Endothelial cell of hepatic sinusoid (primary cell): ENCODE results near the gene E4F1.

Experiments used
- in situ Hi-C: cut with HindIII; loops from 2 replicates; pipeline ENCODE4 v1.10.0; 2017; ENCODE audit warnings: low sequenced_read_pairs

The E4F1 gene, protein sequence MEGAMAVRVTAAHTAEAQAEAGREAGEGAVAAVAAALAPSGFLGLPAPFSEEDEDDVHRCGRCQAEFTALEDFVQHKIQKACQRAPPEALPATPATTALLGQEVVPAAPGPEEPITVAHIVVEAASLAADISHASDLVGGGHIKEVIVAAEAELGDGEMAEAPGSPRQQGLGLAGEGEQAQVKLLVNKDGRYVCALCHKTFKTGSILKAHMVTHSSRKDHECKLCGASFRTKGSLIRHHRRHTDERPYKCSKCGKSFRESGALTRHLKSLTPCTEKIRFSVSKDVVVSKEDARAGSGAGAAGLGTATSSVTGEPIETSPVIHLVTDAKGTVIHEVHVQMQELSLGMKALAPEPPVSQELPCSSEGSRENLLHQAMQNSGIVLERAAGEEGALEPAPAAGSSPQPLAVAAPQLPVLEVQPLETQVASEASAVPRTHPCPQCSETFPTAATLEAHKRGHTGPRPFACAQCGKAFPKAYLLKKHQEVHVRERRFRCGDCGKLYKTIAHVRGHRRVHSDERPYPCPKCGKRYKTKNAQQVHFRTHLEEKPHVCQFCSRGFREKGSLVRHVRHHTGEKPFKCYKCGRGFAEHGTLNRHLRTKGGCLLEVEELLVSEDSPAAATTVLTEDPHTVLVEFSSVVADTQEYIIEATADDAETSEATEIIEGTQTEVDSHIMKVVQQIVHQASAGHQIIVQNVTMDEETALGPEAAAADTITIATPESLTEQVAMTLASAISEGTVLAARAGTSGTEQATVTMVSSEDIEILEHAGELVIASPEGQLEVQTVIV

DNA sequence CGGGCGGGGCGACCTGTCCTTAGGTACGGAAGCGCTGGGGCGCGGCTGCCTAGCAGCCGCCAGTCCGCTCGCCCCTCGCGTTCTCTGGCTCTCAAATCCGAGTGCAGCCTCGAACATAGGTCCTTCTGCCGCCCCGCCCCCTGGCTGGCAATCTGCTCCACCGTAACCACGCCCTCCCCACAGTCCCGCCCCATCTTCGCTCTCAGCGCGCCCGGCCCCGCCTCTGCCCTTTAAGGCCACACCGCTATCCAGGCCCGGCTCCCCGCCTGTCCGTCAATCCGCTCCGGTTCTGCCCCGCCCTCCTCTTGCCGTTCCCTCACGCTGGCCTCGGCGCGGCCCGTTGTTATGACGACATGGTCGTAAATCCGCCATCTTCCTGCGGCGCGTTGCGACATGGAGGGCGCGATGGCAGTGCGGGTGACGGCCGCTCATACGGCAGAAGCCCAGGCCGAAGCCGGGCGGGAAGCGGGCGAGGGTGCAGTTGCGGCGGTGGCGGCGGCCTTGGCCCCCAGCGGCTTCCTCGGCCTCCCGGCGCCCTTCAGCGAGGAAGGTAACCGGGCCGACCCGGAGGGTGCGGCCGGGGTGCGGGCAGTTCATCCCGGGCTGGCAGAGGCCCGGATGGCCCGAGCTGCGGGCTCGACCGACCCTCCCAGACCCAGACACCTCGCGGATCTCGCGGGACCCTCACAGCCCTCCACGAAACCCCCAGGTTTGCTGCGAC is at the start of gene E4F1:
Gene E4F1, plus strand, starts transcription at position 371 of the 721 bp plus-strand sequence. Its CDS starts 23 bp downstream, at position 394.
- in situ Hi-C loops, result no loop called here

DNA sequence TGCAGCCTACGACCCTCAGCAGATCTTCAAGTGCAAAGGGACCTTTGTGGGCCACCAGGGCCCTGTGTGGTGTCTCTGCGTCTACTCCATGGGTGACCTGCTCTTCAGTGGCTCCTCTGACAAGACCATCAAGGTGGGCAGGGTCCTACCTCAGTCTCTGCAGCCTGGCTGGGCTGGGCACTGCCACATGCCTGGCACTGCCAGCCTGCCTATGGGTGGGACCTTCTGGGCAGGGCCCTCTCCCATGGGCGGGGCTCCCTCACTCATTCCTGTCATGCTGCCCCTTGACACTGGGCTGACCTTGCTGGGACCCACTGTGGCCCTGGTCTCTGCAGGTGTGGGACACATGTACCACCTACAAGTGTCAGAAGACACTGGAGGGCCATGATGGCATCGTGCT is 49.5 kb upstream of the E4F1 start:
- in situ Hi-C loops, result loop anchor here (25.0 kb wide), 2 partner anchors 263 to 312 kb away; partner anchors contain the start of genes CCNF and MEIOB

DNA sequence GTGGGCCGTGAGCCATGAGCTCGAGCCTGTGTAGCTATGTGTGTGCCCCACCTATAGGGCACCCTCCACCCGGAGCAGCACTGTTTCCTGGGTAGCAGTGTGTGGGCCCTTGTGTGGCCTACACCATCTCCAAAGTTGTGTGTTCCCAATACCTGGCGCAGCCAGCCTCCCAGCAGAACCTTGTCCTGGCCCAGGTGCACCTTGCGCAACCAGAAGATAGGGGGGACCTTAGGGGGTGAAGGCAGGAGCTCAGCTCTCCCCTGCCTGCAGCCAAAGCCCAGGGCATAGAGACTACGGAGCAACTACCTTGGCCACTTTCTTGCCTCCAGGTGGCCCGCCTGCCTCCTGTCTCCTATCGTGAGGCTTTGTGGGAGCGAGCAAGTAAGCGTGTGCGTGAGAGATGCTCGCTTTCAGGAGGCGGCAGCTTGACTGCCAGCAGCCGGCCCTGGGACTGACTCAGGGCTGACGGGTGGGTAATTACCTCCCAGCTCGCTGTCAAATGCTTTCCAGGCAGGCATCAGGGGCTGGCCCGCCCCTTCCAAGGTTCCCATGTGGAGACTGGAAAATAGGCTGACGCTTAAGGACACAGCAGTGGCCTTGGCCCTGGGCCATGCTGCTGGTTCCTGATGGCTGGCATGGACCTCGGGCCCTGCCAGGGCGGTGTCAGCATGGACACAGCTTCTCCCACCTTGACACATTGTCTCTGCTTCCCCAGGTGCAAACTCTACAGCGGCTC is 48.8 kb upstream of the E4F1 start:
- in situ Hi-C loops, result loop anchor here (25.0 kb wide), 2 partner anchors 263 to 312 kb away; partner anchors contain the start of genes CCNF and MEIOB

DNA sequence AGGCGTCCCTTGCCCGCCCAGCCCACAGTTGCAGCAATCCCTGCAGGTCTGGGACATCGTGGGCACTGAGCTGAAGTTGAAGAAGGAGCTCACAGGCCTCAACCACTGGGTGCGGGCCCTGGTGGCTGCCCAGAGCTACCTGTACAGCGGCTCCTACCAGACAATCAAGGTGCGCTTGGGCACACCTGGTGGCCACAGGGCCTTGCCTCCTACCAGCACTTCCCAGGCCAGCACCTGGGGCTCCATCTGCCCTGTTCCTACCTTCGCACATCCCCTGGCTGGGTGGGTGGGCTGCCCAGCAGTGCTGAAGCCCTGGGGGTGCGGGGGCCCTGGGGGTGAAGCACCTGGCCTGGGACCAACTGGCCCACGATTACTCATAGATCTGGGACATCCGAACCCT is 47.9 kb upstream of the E4F1 start:
- in situ Hi-C loops, result no loop called here

DNA sequence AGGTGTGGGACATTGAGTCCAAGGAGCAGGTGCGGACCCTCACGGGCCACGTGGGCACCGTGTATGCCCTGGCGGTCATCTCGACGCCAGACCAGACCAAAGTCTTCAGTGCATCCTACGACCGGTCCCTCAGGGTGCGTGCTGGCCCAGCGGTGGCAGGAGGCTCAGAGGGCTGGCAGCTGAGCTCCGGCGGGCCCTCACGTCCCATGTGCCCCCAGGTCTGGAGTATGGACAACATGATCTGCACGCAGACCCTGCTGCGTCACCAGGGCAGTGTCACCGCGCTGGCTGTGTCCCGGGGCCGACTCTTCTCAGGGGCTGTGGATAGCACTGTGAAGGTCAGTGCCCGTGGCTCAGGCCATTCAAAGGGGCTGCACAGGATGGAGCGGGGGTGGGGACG is 47.3 kb upstream of the E4F1 start:
- in situ Hi-C loops, result no loop called here

DNA sequence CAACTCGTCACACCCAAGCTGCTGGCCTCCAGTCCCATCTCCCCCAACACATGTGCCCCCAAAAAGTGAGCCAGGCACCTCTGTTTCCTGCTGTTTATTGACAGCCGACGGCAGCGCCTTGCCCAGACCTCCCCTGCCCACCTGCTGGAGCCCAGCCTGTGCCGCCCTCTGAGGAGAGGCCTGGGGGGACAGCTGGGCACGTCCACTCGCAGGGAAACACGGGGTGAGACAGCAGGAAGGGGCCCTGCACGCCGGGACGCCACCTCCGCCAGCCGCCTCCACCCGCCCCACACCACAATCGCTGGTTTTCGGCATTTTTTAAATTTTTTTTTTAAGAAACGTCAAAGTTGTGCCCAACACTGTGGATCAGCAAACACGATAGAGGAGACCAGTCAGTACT is 46.3 kb upstream of the E4F1 start:
- in situ Hi-C loops, result no loop called here

DNA sequence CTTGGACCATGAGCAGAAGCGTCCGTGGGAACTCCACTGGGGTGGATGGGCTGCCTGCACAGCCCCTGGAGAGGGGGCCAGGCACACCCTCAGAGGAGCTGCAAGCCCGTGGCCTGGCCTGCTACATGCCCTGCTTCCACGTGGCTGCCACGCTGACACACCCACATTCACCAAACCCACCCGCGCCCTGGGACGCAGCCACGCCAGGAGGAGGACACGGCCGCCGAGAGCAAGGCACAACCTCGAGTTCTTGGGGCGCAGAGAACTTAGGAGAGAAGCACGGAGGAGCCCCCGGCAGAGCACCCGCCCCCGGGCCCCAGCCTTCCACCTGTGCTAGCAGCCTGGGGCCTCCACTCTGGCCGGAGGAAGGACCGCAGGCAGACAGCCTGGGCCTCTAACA is 45.8 kb upstream of the E4F1 start:
- in situ Hi-C loops, result no loop called here

DNA sequence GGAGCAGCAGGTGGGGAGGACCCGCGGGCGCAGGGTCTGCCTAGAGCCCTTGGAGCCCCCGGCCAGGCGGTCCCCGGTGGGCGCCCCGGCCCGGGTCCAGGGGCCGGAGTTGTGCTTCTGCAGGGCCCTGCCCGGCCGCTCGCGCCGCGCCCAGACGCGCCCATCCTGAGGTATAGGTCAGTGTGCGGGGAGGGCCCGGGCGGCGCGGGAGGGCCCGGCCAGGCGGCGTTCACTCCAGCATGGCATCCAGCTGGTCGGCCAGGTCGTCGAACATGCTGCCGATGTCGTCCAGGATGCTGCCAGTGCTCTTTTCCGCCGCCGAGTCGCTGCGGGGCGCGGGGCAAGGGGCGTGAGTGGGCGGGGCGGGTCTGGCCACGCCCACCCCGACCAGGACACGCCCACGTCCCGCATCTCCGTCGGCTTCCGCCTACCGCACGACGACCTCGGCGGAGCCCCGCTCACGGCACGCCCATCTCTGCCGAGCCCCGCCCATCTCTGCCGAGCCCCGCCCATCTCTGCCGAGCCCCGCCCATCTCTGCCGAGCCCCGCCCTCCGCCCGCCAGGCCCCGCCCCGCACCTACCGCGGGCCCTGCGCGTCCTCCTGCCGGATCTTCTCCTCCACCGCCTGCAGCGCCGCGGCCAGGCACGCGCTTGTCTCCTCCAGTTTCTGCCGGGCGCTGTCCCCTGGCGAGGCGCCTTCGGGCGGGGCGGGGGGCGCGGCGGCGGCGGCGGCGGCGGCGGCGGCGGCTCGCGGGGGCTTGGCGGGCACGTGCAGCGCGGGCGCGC is 44.9 kb upstream of the E4F1 start:
- in situ Hi-C loops, result no loop called here

DNA sequence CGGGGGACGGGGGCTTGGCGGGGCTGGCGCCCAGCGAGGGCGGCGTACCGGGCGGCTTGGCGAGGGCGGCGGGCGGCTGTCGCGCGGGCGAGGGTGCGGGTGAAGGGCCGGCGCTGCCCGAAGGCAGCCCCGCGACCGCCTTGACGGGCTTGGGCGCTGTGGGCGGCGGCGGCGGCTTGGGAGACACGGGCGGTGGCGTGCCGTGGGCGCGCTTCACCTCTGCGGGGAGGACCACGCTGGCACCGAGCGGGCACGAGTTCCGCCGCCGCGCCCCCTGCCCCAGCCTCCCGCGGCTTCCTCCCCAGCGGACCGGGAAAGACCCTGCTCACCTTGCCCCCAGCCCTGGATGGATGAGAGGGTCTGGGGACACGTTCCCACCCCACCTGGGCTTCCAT is 44.3 kb upstream of the E4F1 start:
- in situ Hi-C loops, result no loop called here

DNA sequence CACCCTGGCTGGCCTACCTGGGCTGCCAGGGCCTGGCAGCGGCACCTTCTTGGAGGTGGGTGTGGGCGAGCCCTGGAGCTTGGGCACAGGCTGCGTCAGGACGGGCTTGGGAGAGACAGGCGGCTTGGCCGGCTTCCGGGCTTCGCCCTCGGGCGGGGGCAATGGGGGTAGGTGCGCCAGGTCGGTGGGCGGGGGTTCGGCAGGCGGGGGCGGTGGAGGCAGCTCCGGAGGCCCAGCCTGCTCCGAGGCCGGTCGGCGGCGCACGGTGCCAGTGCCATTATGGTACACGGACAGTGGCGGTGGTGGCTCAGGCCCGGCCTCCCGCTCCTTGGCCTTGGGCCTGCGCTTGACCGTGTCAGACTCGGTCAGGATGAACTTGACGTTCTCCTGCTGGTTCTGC is 43.8 kb upstream of the E4F1 start:
- in situ Hi-C loops, result no loop called here

DNA sequence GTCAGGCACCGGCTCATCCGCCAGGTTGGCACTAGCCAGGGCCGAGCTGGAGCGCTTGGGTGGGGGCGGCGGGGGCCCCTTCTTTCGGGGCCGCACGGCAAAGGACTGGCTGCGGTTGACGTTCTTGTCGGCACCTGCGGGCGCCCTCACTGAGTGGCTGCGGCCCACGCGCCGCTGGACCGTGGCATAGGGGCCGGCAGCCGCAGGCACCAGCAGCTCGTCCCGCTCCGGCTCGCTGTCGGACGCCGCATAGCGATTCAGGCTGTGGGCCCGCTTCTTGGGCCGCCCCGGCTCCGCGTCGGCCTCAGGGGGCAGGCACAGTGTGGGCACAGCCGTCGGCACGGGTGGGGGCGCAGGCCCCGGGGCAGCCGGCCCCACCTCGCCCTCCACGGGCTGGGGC is 42.9 kb upstream of the E4F1 start:
- in situ Hi-C loops, result no loop called here

DNA sequence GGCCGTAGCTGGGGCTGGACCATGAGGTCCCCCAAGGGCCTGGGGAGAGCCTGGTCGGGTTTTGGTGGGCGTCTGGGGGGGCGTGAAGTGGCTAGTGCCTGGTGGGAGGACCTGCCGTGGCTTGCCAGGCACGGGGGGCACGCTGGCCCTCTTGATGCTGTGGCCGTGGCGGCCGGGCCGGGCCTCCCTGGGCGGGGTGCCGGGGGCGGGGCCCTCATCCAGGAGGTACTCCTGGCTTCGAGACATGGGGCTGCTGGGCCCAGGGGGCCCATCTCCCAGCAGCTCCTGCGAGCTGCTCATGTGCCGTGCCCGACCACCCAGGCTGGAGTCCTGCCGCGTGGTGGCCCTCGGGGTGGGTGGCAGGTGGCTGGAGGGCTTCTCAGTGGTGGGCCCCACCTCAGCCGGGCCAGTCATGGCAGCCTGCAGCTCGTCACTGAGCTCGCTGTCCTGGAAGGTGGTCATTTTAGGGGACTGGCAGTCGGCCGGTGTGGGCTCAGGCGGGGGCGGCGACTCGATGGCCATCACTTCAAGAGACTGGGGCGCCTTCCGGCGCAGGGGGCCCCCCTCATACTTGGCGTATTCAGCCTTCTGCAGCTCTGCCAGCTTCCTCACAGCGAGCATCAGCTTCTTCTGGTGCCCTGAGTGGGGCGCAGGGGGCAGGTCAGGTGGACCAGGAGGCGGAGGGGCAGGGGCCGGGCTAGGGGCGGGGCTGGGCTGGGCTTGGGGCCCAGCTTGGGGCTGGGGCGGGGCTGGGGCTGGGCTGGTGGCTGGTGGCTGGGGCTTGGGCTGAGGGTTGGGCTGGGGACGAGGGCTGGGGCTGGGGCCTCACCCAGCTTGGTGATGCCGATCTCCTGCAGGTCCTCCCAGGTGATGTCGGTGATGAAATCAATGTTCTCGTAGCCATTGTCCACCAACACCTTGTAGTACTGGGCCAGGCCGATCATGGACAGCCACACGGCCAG is 42.1 kb upstream of the E4F1 start:
- in situ Hi-C loops, result no loop called here

DNA sequence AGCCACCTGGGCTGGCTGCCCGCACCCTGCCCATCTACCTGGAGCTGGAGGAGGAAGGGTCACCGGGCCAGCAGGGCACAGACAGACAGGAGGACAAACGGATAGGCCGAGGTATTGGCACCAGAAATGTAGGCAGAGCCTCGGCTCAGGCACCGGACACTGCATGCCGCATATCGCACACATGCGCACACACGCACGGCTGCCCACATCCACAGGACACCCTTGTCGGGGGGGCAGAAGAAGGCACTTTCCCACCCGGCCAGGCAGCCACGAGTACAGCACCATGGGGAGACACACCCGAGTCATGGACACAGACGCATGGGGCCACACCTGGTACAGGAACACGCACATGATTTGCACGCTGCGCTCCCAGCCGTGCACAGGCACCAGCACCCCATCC is 41.4 kb upstream of the E4F1 start:
- in situ Hi-C loops, result no loop called here

DNA sequence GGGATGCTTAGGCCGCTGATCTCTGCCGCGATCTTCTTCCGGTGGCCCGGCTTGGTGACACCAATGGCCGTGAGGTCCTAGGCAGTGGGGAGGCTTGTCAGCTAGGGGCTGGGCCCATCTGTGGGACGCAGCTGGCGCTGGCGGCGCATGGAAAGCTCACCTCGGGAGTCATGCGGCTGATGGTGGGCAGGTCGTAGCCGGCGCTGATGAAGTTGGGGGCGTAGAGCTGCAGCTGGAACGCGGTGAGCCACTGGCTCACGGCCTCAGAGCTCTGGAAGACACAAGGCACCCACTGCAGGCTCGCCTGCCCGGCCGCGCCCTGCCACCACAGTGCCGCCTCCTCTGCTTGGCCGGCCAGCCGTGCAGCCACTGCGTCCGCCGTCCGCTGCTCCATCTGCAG is 39.7 kb upstream of the E4F1 start:
- in situ Hi-C loops, result no loop called here

DNA sequence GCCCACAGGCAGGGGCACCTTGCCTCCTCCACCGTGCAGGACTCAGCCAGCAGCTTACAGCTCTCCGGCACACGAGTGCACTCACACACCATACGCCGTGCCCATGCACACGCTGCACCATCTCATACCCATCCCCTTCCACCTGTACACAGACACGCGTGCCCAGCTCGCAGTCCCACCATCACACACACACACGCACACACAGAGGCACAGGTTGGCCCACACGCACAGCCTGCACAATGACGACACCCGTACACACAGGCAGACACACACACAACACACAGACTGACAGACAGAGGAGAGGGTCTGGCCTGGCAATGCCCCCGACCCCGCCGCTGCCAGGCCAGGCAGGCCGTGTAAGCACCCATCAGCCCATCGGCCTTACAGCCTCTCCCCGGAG is 39.0 kb upstream of the E4F1 start:
- in situ Hi-C loops, result no loop called here

DNA sequence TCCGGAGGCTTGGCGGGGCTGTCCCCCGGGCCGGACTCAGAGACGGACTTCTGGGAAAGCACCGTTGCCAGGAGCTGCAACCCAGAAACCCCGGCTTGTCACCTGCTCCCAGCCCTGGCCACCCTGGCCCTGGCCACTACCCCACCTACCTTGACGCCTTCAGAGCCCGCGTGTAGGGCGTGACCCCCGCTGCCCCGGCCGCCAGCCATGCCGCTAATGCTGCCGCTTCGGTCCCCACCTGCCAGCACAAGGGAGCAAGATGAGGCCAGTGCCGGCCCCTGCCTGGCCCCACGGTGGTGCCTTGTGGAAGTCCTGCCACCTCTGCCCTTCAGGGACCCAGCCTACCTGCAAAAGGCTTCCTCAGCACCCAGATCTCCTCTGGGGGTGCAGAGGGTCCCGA is 38.4 kb upstream of the E4F1 start:
- in situ Hi-C loops, result no loop called here

DNA sequence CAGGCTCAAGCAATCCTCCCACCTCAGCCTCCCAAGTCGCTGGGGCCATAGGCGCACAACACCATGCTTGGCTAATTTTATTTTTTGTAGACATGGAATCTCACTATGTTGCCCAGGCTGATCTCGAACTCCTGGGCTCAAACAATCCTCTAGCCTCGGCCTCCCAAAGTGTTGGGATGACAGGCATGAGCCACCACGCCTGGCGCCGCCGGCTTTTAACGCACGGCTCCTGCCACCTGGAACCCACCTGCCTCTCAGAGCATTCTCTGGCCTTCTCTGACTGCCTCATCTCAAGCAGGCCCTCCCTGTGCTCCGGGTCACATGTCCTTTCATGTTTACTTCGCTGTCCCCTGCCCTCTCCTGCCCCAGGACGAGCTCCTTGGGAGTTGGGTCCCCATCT is 37.3 kb upstream of the E4F1 start:
- in situ Hi-C loops, result no loop called here

DNA sequence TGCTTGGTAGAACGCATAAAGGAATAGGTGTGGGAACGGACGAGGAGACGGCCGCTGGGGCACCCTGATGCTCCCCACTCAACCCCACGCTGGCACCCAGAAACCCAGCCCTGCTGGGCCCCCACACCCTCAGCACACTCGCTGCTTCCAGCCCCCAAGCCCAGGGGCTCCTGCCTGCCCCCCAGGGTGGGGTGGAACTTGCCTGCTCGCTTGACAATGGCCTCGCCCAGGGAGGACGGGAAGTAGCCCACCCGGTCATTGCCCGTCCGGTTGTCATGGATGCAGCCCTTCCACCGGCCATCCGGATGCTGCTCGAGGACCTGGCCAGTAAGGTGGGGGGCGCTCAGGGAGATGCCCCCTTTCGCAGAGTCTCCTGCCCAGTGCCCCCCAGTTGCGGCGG is 36.9 kb upstream of the E4F1 start:
- in situ Hi-C loops, result no loop called here

DNA sequence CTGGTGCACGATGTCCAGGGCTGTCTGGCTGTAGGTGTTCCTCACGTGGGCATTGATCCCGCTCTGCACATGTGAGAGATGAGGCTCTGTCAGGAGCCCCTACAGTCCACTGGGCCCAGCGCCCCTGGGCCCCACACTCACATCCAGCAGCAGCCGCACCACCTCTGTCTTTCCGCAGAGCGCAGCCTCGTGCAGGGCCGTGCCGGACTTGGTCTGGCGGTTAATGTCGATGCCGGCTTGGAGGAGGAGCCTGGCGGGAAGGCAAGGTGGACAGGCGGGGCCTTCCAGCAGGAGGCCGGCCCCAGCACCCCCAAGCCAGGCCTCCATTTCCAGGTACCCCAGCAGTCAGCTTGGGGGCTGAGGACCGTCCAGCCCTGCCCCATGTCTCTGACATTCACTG is 36.2 kb upstream of the E4F1 start:
- in situ Hi-C loops, result no loop called here
